Activated CD8-positive, alpha-beta memory T cell treated with anti-CD3 and anti-CD28 coated beads, Interleukin-2, amount 50 U/mL, for 1 hour (primary cell): ENCODE results near the gene YOD1.

Source experiments
- DNase-seq: peaks from one replicate; pipeline ENCODE4 v3.0.0-alpha.2; 2020; ENCODE audit errors: extremely low read depth

The YOD1 gene

DNA sequence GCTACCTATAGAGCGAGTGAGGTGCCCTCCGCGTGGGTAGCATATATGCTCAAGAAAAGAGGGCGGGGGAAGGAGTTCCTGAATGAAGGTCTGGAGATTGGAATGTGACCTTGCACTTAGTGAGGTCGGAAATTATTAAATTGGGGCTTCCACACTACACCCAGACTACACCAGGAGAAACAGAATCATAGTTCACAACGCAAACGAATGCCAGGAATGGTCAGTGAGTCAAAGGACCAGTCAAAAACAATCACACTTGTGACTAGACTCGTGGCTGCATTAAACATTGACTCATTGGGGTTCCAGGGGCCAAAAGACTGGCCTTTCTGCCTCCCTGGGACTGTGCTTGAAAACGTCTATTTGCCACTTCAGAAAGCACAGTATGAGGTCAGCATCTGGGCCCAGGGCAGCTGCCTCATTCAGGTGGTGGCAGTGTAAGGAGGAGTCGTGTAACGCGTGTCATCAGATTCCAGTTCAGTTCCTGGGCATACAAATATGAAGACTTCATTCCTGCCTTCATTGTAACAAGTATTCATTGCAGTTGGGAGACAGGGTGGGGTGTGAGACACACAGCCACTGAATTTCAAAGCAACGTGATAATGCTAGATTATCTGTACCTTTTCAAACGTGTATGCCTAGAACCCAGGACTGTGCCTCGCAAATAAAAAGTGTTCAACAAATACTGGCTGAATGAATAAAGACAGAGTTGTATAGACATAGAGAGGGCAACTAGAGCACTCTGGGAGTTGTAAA lies at the start of gene YOD1:
Gene YOD1, minus strand, starts transcription at position 18 of the 753 bp plus-strand sequence. CDS start 178 bp downstream, outside the sequence.
- DNase-seq, result no peak

DNA sequence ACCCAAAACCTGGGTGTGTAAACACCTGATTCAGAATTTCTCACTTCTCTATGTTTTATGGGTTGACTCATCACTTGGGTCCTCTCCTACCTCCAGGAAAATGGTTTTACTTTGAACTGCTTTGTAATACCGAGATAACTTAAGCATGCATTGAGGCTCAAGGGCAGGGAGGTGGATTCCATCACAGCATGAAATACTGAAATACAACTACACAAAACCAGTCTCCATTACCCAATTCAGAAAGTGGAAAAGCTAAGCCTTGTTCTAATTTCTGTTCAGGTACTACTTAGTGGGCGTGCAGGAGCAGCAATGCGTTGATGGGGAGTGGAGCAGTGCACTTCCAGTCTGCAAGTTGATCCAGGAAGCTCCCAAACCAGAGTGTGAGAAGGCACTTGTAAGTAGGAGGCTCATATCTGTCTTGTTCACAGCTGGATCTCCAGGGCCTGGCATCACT lies 46.9 kb upstream of the YOD1 start:
- no peak for DNase-seq

DNA sequence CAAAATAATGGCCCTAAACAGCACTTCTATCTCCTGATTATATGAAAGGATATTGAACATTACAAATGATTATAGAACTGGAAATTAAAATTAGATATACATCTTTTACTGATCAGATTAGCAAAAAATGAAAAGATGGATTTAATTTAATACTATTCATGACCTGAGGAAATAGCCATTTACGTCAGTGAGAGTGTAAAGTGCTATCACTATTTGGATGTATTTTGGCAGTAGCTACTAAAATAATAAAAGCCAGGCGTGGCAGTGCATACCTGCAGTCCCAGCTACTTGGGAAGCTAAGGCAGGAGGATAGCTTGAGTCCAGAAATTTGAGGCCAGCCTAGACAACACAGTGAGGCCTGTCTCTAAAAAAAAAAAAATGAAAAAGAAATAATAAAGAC lies 42.9 kb upstream of the YOD1 start:
- no peak for DNase-seq

DNA sequence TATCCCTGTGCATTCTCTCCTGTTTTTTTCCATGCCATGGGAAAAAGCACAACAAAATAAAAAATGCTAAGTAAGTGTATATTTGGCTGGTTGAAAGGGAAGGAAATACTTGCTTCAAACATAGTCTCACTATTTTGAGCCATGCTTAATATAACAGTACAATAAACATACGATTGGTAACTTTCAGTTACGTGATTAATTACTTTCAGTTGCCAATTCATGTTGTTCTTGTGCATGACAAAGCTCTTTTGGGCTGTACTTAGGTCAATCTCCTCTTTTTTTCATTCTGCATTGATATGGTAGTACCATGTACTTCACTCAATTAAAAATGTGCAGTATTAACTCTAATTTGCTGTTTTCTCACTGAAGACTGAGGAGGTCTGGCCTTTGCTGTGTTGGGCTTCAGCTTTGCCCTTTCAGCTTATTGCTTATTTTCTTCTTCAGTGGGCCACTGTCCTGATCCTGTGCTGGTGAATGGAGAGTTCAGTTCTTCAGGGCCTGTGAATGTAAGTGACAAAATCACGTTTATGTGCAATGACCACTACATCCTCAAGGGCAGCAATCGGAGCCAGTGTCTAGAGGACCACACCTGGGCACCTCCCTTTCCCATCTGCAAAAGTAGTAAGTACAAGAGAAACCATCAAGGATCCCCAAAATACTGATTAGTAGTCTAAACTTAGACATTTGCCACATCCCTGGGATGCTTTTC lies 40.3 kb upstream of the YOD1 start:
- DNase-seq, result no peak

DNA sequence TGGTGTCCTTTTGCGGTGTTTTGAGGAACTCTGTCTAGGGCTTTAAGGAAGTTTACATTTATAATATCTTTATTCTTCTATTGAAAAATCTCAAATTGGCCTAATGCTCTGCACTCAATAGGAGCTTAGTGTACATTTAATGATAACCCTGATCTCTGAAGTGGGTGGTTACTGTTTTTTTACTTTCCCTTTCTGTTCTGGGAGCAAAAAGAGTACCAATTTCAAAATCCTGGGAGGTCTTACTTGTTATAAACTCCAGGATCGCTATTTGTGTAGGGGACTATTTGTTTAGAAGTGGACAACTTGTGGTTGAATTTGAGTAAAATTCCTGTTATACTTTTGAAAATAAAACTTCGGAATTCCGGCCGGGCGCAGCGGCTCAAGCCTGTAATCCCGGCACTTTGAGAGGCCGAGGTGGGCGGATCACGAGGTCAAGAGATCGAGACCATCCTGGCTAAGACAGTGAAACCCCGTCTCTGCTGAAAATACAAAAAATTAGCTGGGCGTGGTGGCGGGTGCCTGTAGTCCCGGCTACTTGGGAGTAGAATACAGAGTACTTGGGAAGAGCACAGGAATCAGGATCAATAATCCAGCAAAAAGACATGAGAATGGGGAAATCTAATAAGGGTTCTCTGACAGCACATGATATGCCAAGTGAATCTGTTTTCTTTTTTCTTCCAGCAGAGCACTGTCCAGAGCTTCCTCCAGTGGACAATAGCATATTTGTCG lies 38.8 kb upstream of the YOD1 start:
- DNase-seq, result no peak

DNA sequence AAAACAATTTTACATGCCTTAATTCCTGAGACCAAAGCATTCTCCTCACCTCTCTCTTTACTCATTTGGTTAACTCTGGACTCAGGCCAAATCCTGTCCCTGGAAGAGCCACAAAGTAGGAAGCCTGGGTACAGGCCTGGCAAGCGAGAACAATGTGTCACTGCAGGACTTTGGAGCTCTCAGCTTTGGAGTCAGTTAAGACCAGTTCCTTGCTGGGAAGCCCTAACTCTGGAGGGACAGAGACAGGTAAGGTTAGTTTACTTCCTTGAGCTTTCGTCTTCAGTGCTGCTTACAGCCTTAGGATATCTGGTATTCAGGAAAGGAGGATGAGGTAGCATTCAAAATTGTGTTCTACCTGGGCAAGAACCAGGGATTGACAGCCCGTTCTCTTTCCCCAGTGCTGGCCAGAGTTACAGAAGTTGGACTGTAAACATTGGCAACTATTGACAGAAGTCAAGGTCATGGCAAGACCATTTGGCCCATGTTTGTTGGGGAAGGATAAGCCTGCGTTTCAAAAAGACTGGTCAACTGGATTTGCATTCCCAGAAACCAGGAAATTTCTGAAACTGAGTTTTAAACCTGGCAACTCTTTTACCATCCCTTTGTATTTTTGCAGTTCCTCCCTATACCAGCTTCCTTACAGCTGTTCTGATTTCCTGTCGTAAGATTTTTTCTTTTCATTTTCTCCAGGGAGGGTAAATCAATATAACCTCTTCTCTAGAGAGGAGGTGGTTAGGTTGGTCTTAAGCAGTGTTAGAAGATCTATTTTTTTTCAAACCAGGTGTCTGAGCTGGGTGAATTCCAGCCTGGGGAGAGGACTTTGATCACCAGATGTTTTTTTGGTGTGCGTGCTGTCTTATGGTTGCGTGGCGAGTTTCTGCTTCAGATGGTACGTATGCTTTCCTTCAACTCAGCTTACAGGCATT lies 38.0 kb upstream of the YOD1 start, which contains the start of gene C4BPB:
Gene C4BPB, plus strand, starts transcription at position 160 of the 926 bp plus-strand sequence. Its CDS starts 672 bp downstream, at position 832.
- DNase-seq, result no peak

DNA sequence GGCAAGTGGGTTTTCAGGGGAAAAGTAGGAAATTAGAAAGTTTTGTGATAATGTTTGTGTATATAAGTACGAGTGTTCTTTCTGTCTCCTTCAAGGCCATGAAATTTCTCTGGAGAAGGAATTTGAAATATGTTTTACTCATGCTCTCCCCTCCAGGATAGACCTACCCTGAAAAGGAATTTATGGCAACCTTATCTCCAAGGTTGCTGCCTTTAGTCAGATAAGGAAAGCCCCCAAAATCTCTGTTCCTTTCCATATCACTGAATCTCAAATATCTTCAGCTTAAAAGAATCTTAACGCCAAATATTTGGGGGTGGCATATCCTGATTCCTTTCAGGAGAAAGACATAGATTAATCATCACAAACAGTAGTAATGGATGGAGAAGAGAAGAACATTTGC lies 37.2 kb upstream of the YOD1 start:
- DNase-seq, result no peak

DNA sequence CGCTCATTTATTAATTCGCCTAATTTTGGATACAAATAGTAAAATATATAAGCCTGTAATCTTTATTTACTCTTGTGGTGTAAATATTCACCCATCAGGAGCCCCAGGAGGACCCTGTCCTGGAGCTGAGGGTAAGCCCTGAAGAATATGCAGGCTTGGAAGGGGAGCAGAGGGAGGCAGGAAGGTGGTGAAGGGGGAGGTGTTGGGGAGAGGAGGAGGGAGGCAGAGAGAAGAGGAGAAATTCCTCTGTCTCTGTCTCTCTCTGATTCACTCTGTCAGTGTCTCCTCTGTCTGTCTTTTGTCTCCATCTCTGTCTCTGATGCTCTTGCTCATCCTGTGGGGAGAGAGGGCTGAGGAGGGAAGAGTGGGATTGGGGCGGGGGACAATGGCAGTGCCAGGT lies 34.9 kb upstream of the YOD1 start:
- no peak for DNase-seq

DNA sequence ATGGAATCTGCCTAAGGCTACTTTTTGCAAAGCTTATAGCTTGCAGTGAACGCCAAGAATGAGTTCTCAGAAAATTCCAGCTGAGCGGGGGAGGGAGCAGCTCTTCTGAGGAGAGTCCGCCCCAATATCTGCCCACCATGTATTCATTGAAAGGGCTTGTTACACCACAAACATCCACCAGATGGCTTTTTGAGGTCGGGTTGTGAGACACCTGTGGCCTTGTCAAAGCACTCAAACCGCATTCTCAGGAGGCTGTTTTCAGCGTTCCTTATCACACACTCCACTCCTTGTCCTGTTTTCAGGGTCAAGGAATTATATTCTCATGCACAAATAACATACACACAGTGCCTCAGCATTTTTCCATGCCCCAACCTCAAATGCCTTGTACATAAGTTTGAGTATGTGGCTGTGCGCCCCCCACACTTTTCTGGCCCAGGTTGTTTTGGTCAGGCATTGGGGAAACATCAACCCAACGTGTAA lies 33.7 kb upstream of the YOD1 start:
- peak; percentile 28 for DNase-seq

DNA sequence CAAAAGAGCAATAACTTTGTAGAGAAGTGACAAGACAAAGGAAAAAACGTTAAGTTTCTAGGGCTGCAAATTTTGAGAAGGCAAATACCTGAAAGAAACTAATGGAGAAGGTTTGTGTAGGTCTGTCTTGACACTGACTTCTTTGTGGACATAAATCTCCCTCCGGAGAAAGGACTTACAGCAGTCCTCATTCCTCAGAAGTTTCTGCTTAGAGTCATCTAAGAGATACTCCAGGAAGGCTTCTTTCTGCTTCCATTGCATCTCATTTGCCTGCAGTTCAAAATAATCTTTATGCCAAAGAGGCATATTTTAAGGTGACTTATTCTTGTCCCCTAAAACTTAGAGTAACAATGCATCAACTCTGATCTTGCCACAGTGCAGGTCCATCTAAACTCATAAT lies 33.2 kb upstream of the YOD1 start:
- DNase-seq, result no peak

DNA sequence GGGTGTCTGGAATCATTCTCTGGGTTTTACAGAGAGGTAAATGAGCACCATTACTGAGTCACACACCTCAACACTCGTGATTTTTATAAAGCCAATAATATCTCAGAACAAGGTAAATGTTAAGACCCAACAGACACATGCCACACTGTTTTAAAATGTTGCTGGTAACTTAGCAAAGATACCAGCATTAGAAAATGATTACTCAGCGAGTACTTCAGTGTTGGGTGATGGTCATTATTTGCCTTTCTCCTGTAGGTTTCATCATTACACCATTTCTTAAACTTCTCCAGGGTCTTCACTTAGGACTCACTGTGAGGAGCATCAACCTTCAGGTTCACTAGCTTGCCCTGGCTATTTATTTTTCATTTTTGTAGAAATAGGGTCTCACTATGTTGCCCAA lies 30.8 kb upstream of the YOD1 start:
- DNase-seq, result no peak

DNA sequence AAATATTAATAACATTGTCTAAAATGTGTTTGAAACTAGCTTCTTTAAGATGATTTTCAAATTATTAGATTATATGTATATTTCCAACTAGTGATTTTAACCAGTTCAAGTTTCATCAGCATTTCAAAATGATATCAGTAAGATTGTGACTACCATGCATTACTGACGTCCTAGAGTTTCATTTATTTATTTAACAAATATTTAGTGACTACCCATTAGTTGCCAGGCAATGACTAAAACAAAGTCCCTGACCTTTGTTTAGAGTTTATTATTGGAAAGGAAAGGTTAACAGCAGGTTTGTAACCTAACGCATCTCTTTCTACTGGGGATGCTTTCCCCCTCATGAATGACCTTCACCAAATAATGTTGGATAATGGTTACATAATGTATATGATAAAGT lies 30.1 kb upstream of the YOD1 start:
- no peak for DNase-seq

DNA sequence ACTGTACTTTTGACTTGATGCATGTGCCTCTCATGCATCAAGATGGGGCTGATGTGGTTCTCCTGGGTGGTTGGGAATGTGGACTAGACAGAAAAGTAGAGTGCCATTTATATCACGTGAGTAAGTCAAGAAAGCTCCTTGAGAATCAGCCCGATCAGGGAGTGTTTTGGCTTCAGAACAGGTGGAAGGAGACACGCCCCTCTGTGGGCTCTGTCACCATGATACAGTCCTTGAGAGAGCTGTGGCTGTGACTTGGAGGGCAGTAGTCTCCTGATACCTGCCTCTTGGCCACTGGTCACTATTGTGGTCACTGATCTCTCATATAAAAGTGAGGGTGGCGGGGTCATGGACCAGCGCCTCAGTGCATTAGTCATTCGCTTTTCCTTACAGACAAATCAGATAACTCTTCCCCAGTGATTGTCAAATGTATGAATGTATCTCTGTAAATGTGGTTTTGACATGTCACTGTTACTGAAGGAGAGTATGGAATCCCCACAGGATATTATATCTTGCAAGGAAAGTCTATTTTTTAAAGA lies 28.8 kb upstream of the YOD1 start:
- DNase-seq, result no peak

DNA sequence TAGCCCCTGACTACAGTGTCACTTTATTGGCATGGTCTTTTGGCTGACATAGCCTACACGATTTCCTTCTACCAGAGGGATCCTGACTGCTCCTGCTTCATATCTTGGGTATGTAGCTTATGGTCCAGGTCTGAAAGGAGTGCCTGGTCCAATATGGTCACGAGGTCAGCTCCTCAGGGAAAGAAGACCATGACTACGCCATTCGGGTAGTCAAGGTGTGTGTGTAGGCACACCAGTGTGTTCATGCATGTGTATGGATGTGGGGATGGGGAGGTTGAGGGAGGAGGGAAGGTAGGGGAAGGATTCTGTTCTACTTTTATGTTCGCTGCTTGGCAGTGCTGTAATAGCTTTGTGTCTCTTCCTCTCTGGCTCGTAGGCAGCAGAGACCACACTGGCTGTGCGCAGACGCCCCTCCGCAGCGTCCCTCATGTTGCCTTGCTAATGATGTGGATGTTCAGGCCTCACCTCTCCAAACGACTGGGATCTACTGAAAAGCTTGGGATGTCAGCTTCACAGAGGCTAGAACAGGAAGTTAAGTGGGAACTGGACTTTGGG lies 27.6 kb upstream of the YOD1 start:
- no peak for DNase-seq

DNA sequence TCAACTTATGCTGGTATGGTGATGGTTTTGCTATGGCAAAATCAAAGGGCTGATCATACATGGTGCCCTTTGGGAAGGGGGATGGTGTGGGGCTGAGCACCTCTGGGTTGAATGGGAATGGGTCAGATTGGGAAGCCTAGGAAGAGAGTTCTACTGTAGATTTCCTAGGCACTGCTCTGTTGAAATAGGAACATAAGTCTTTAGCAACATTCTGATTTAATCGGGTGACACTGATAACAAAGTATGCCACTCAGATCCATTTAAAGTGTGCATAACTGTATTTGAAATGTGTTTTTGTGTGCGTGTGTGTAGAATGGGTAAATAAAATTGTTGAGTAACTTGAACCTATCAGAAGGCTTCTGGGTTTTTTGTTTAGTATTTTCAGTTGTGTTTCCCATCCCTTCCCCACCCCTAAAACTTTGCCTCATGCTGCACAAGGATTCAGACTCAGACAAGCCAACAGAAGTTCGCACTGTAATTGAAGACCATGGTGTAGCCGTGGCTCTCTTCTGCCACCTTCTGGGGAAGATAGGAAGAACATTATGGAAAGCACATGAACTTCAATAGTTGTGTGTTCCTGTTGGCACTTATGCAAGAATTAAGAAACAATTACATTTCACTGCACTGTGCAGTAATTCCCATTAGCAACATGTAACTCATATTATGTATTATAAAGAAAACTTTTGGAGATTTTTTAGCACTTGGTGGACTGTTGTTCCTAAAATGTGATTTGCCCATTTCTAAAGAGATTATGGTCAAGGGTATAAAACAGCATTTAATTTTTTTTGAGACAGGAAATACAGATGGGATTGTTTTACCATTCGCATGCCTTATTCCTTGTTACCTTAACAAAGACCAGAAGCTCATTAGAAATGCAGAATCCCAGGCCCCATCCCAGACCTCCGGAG lies 26.7 kb upstream of the YOD1 start:
- peak; percentile 38 for DNase-seq

DNA sequence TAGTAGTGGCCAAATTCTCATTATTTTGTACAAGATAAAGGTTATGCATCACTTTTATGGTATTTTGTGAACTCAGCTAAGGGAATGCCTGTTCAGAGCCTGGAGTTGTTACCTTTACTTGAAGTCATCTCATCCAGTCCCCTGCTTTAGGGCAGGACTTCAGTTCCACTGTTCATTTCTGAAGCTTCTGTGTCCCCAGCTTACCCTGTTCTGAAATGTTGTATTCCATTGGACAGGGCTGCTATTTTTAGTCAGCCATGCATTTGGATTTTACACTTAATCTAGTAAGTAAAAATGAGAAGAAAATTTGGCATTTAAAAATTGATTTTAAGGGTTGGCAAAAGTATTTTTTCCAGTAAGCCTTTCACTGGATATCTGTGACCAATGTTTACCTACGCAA lies 26.0 kb upstream of the YOD1 start:
- DNase-seq, result no peak

DNA sequence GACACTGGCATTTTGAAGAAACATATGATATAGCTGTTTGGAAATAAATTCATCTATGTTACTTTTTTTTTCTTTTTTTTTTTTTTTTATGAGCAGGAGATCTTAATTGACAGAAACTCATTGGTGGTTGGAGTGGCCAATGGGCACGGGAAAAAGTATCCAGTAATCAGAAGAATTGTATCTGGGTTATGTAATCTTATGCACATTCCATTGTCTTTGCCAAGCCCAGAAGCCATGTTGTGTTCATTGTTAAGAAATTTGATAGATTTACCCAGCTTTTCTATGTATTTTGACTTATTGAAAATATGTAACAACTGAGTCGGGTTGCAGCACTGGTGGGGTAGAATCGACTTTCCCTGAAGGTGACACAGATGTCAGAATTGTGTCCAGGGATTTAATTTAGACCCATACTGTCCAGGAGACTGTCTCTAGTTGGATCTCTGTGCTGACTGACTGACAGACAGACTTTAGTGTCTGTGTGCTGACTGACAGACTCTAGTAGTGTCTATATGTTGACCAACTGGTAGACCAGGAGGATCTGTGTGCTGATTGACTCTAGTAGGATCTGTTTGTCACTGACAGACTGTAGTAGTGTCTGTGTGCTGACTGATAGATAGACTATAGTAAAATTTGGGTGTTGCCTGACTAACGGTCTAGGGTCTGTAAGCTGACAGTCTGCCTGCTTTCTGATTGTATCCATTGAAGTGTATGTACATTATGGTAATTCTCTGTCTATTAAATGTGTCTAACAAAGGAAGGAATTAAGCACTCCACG lies 25.4 kb upstream of the YOD1 start:
- DNase-seq, result no peak

DNA sequence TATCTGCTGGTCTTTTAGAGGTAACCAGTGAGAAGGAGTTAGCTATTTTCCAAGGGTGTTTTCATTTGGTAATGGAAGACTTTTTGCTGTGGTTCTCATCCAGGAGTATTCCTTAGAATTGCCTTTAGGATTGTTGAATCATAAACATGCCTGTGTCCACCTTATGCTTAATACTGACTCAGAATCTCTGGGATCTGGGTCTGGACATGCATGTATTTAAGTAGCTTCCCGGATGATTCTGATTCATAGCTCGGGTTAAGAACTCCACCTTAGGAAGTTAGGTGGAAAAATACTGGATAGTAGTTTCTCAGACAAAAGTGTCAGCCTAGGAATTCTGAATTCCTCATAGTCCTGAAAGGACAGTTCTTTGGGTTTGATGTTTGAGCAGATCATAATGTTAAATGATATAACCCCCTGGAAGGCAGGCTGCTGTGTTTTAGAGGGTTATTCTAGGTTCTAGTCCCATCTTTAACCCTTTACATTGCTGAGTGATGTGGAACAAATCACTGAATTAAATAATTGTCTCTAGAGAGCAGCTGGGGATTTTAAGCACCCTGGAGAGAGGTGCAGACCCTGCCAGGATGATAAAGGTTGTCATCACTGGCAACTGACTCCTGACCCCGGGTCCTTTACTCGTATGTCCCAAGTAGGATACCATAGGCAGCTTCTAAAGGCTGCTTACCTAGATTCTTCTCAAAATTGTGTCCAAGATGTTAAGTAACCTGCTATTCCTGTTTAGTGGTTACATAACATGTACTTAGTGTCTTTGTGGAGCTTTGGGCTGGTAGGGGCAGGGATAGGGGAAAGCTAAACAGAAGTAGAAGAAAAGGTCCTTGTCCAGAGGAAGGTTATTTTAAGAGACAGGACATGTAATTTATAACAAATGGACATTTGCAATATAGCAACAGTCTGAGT lies 23.2 kb upstream of the YOD1 start:
- no peak for DNase-seq
